Skin of body (tissue), 2 donors: ENCODE results near the gene PTPRJ. TPM values are rescaled to one million over a fixed set of nuclear protein-coding genes. Genes with fewer than 3 reads are reported as not detected.
A peak's percentile ranks its signal among the peaks of the same experiment; 100 is the strongest.
"Not testable (repeated sequence)": the region's sequence is repeated elsewhere in the genome, so short reads cannot be mapped to it uniquely, and the experiment has no call there.

Source experiments
- DNase-seq: peaks from one replicate; lab custom pipeline; 2025; lab: John Stamatoyannopoulos, UW
- total RNA-seq: library from RNA; depleted of rRNA; stranded (reverse); fragments of >200 nt; gene quantifications from one replicate; pipeline ENCODE4 v1.2.3, GENCODE V29; 2014

The PTPRJ gene
- 8.1 TPM for total RNA-seq

DNA sequence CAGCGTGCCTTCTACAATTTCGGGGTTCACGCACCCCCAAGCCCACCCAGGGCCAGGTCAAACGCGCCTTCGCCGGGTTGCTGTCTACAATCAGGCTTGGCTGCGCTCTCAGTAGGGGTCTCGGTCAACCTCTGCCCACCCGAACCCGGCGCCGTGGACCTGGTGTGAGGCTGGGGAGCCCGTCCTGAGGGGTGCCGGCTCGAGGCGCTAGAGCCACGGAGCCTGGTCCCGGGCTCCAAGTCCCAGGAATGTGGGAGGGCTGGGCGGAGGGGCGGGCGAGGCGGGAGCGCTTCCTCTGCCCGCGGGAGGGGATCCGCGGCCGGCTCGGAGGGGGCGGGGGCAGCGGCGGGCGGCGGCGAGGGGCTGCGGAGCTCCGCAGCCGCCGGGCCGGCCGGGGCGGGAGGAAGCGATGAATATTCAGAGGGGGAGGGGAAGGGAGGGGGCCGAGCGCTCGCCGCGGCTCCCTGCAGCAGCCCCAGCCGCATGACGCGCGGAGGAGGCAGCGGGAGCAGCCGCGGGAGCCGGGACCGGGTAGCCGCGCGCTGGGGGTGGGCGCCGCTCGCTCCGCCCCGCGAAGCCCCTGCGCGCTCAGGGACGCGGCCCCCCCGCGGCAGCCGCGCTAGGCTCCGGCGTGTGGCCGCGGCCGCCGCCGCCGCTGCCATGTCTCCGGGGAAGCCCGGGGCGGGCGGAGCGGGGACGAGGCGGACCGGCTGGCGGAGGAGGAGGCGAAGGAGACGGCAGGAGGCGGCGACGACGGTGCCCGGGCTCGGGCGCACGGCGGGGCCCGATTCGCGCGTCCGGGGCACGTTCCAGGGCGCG, at the start of gene PTPRJ:
Gene PTPRJ (plus strand): TSS at position 472 of the 819 bp plus-strand sequence. CDS start 354 bp downstream, outside the sequence.
- DNase-seq: no peak

DNA sequence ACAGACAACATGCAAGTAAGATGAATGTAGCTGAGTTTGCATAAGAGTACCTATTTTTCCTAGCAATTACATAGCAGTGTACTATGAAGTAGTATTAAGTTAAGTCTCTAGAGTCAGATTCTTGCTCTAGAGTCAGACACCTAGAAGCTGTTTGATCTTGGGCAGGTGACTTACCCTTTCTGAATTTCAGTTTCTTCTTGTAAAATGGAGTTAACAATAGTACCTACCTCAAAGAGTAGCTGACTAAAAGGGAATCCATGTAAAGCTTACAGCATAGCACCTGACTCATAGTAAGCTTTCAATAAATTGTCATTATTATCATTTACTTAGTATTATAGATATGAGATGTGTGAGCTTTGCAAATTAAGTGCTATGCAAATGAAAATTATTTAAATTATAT, 47.8 kb upstream of the PTPRJ start:
- DNase-seq: no peak

DNA sequence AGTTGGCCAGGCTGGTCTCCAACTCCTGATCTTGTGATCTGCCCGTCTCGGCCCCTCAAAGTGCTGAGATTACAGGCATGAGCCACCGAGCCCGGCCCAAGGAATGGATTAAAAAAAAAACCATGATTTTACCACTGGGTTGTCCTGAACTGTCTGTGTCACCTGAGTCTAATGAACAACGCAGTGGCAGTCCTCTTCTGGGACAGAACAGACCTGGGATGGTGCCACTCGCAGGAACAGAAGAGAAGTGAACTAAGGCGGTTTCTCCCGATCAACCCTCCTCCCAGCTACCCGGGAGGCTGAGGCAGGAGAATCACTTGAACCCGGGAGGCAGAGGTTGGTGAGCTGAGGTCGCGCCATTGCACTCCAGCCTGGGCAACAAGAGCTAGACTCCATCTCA, 46.6 kb upstream of the PTPRJ start:
- DNase-seq: not testable (repeated sequence)

DNA sequence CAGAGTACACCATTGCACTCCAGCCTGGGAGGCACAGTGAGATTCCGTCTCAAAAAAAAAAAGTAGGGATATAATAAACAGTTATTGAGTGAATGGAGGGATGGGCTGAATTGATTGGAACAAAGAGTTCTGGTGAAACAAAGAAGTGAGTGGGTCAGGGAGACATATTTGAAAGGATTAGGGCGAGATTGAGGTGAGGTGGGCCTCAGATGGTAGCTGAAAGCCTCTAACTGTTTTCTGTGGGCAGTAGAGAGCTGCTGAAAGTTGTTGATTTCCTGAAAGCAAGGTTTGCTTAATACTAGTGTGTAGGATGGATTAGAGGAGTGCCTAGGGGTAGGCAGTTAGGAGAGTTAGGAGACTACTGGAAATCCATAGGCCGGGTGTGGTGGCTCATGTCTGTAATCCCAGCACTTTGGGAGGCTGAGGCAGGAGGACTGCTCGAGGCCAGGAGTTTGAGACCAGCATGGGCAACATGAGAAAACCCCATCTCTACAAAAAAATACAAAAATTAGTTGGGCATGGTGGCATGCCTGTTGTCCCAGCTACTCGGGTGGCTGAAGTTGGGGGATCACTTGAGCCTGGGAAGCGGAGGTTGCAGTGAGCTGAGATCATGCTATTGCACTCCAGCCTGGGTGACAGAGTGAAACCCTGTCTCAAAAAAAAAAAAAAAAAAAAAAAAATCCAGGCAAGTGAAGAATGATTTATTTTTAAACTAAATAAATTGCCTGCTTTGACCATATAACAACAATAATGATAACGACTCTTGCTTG, 41.4 kb upstream of the PTPRJ start:
- DNase-seq: no peak

DNA sequence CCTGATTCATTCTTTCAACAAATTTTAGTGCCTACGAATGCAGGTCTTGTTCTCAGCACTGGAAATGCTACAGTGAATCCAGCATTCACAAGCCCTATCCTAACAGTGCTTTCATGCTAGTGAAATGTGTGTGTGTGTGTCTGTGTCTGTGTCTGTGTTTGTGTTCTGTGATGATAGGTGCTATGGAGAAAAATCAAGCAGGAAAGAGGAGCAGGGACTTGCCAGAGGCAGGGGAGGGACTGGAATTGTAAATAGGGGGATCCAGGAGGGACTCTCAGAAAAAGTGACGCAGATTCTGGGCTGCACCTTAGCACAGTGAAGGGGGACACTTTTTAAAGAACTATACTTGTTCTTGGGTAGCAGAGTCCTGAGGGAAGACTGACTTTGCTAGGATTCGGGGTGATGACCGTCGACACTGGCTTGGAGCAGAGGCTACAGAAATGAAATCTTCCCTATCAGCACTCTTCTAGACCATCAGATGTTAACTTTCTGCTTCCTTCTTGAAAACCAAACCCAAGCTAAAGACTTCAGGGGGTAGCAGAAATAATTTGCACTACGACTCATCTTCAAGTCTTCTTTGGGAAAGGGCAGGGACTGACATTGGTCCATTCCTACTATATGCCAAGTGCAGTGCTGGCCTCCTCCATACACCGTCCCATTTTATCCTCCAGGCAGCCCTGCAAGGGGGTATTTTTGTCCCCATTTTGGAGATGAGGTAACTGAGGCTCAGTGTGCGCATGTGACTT, 39.3 kb upstream of the PTPRJ start:
- DNase-seq: no peak

DNA sequence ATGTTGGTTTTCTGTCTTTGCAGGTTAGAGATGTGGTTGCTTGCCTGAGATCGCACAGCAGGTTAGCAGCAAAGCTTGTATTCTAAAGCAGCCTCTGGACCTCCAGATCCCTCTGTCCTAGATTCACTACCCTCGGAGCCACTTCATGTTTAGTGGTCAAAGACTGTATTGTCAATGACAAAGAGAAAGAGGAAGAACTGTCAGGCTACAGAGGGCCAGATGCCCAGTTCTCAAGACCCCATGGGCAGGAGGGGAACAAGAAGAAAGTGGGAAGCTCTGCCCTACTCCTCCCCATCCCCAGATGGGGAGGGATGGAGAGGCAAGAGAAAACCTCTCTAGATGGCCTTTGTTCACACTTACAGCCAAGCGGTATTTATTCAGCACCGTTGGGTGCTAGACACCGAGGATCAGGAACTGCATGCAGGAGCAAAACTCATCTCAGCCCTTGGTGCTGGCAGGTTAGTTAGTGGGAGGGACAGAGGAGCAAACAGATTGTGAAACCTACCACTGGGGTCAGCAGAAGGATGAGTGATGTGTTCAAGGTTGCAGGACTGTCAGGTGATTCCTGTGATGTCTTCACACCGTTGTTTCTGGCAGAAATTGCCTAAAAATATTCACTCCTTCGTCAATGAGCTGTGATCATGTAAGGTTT, 38.3 kb upstream of the PTPRJ start:
- no peak for DNase-seq

DNA sequence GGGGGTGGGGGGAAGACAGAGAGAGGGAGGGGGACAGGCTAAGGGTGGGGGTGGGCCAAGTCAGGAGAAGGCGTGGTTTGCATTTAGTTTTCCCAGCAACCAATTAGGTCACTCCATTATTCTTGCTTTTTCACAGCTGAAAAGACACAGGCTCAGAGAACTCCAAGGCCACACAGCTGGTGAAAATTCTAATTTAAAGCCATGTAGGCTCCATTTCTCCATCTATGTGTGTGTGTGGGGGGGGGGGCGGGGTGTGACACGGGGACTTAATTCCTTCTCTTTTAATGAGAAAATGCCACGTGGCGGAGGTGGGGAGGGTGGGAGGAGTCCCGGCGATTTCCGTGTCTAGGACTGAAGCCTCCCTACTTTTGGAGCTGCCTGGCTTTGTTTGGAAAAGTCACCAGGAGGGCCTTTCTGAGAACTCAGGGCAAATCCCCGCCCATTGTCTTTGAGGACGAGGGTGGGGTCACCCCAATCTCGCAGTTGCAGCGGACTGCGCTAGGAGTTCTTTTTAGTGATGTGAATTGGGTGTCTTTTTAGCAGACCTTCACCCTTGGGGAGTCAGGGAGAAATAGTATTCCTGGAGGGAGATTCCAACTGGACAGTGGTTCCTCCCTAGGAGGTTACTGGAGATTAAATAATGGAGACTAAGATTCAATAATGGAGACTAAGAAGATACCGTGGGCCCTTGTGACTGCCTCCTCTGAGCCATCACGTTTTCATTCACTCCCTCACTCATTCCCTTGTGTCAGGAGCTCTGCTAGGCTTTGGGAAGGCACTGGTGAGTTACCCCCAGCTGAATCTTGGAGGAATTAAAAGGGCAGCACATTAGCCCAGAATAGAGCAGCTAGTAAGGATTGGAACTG, 36.4 kb upstream of the PTPRJ start:
- no peak for DNase-seq

DNA sequence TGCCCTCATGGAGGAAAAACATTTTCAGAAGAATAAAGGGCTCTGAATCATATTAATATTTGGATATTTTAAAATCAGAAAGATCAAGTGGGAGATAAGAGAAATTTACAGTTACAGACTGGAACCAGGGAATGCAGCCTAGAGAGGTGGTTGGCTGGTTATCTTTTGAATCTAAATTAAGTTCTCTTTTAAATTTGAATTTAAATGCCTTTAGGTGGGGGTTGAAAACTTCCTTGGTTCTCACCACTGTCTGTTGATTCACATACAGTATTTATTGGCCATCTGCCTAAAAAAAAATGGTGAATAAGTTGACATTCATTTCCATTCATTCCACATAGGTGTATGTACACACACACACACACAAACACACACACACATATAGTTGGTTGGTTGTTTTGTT, 35.7 kb upstream of the PTPRJ start:
- DNase-seq: no peak

DNA sequence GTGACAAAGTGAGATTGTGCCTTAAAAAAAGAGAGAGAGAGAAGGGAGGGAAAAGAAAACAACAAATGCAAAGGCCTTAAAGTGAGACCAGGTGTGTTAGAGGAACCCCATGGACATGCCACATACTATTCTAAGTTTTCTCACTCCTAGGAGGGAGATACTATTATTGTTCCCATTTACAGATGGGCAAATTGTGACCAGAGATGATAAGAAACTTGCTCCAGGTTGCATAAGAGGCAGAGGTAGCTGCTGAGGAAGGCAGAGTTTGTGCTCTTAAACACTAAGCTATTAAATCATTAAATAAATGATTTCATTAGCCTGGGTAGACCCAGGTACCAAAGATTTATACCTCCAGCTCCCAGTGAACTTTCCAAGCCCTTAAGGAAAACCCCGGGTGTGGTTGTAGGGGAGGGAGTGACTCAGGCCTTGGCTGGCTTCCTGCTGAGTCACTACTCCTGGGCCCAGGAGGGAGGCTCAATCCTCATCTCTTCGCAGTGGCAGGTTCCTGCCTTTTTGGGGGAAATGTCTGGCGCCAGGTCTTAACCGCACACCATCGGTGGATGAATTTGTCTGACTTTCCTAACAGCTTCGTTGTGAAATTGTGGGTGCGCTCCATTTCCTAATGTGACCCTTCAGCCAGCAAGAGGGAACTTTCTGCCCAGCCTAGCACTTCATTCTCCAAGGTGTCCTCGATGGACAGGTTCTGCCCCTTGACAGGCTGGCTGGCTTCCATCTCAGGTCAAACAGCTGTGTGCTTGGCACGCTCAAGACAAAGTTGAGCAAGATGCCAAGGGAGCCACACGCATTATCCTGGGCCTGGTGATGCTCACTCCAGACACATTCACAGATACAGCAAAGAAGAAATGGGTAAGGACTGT, 33.4 kb upstream of the PTPRJ start:
- no peak for DNase-seq

DNA sequence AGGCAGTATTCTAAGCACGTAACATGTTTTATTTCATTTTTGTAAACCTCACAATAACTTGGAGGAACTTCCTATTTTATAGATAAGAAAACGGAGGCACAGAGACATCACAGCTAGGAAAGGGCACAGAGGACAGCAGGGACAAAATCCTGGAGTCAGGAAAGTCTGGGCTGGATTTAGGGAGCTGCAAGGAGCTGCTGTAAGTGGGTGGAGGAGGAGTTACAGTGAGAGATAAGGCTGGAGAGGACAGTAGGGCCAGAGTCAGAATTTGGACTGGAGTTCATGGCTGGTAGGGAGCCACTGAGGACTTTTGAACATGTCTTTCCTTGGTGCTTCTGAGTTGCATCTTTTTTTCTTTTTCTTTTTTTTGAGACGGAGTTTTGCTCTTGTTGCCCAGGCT, 32.2 kb upstream of the PTPRJ start:
- no peak for DNase-seq

DNA sequence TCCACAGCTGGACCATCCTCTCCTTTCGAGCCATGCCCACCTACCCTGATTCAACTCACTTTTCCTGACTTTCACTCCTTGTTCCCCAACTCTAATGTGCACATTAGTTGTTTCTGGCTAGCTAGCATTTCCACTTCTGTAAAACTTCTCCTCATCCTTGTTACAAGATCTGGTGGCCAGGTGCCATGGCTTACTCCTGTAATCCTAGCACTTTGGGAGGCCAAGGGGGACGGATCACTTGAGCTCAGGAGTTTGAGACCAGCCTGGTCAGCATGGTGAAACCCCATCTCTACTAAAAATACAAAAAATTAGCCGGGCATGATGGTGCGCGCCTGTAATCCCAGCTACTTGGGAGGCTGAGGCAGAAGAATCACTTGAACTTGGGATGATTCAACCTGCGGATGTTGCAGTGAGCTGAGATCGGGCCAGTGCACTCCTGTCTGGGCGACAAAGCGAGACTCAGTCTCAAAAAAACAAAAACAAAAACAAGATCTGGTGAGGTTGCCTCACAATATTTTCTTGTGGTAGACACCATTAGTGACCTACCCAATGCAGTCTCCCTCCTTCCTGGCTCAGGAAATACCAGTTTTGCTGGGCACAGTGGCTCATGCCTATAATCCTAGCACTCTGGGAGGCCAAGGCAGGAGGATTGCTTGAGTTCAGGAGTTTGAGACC, 31.2 kb upstream of the PTPRJ start:
- DNase-seq: not testable (repeated sequence)

DNA sequence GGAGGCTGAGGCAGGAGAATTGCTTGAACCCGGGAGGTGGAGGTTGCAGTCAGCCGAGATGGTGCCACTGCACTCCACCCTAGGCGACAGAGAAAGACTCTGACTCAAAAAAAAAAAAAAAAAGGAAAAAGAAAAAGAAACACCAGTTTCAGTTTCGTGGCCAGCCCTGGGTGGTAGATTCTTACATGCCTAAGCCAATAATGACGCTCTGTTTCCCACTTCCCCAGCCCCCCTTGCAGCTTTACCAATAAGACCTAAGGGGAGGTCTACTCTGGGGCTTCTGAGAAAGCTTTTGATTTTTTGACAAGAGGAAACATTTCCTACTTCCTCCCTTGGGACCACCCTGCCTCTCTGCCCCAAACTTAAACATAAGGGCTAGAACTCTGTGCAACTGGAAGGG, 30.0 kb upstream of the PTPRJ start:
- DNase-seq: peak; percentile 26

DNA sequence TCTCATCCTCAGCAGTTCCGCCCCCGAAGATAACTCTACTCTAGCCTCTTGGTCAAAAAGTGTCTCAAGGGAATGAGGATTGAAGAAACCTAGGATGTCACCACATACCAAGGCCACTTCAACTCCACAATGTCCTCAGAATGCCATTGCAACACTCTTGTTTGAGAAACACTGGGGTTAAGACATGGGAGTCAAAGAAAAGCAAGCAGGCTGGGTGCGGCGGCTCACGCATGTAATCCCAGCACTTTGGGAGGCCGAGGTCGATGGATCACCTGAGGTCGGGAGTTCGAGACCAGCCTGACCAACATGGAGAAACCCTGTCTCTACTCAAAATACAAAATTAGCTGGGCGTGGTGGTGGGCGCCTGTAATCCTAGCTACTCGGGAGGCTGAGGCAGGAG, 28.9 kb upstream of the PTPRJ start:
- not testable (repeated sequence) for DNase-seq

DNA sequence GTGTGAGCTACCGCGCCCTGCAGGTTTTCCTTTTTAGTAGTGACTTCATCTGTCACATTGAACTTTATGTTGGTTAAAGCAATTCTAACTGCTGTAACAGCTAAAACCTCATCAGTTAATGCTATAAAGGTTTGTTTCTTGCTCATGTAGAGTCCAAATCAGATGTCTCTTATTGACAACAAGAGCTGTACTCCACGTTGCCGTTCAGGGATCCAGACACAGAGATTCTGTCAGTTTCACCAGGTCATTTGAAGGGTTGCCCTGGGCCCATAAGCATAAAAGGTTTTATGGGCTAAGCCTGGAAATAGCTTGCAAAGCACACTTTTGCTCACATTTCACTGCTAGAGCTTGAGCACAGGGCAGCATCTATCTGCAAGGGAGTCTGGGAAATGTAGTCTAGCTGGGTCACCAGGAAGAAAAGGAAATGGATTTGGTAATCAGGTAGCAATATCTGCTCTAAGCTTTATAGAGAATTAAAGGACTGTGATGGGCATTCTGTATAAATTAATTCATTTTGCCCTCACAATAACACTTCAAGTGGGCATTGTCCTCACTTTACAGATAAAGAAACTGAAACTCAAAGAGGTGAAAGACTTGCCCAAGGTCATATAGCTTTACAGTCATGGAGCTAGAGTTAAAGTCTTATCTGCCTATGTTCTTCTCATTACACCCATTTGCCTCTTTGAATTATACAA, 25.2 kb upstream of the PTPRJ start:
- DNase-seq: no peak

DNA sequence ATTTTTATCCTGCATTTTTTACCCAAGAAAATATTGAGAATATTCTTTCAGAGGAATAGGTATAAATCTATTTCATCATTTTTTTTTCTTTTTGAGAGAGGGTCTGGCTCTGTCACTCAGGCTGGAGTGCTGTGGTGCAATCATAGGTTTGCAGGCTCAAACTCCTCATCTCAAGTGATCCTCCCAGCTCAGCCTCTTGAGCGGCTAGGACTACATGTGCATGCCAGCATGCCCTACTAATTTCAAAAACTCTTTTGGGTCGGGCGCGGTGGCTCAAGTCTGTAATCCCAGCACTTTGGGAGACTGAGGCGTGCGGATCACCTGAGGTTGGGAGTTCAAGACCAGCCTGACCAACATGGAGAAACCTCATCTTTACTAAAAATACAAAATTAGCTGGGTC, 20.3 kb upstream of the PTPRJ start:
- no peak for DNase-seq

DNA sequence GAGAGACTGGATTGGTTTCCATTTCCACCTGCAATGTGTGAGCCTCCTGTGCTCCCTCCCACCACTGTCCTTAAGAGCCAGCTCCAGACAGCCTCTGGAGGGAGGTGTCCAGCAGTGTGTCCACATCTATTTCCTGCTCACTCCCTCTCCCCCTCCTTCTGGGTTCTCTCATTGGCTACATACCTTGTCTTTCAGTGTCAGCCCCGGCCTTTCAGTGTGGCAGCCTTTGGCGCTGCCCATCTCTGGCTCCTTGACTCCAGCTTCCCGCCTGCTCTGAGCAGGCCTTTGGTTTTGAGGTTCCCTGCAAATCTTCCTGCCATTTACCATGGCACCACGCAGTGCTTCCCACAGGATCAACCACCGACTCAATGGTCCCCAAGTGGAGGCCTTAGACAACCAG, 19.0 kb upstream of the PTPRJ start:
- no peak for DNase-seq

DNA sequence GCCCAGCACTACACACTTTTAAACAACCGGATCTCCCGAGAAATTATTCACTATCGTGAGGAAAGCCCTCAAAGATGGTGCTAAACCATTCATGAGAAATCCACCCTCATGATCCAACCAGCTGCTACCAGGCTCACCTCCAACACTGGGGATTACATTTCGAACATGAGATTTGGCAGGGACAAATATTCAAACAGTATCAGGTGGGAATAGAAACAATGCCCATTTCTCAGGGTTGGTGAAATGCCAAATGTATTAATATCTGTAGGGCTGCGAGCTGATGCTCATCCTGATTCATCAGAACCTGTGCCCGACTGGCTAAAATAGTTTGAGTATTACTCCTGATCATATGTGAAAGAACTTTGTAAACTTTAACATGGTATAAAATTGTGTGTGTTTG, 15.8 kb upstream of the PTPRJ start:
- no peak for DNase-seq
